HFF-Myc (cell line): Measurements from ENCODE around the gene IFNL1.
"Not testable (repeated sequence)": the region's sequence is repeated elsewhere in the genome, so short reads cannot be mapped to it uniquely, and the experiment has no call there.

Experiments
- DNase-seq: peaks from one replicate; pipeline ENCODE4 v3.0.0-alpha.2; 2011; ENCODE audit warnings: low read depth; ENCODE audit errors: extremely low read depth
- H3K4me3 ChIP-seq: replicated peaks from 2 replicates; pipeline ENCODE4 v1.5.1; 2011; ENCODE audit warnings: low read depth, mild to moderate bottlenecking, control low read depth, low read length
- CTCF ChIP-seq: IDR thresholded peaks from 2 replicates; pipeline ENCODE4 v1.5.1; 2012; ENCODE audit warnings: mild to moderate bottlenecking, low read depth, low read length, control low read depth; ENCODE audit errors: missing control alignments

Gene IFNL1

GRCh38 chr19:39304185-39304513, 7.9 kb downstream of the IFNL1 start:
- TF ChIP-seq CTCF, result no peak
- no peak overlapping the region for H3K4me3 ChIP-seq
- DNase-seq, result no peak

- TF ChIP-seq CTCF, result no peak
- DNase-seq, result no peak
- H3K4me3 ChIP-seq, result no peak overlapping the region
Observed at GRCh38 chr19:39304701-39305571, 8.7 kb downstream of the IFNL1 start.

GRCh38 chr19:39306075-39306474, 9.9 kb downstream of the IFNL1 start:
- DNase-seq, result no peak

GRCh38 chr19:39307046-39307821, 11.0 kb downstream of the IFNL1 start:
- no peak overlapping the region for H3K4me3 ChIP-seq
- no peak for TF ChIP-seq CTCF
- DNase-seq, result no peak

More at GRCh38 chr19:39306075-39306474, 9.9 kb downstream of the IFNL1 start:
- TF ChIP-seq CTCF, result no peak
- H3K4me3 ChIP-seq, result no peak overlapping the region

GRCh38 chr19:39307822-39308530, 11.8 kb downstream of the IFNL1 start:
- H3K4me3 ChIP-seq, result no peak overlapping the region
- TF ChIP-seq CTCF, result no peak
- DNase-seq, result no peak

- H3K4me3 ChIP-seq, result no peak overlapping the region
- DNase-seq, result no peak
- no peak for TF ChIP-seq CTCF
Observed at GRCh38 chr19:39308531-39309304, 12.5 kb downstream of the IFNL1 start.

GRCh38 chr19:39309305-39309670, 13.1 kb downstream of the IFNL1 start:
- DNase-seq, H3K4me3 ChIP-seq: not testable (repeated sequence)
